CD14-positive monocyte (primary cell): ENCODE measurements around the gene EPHA4. TPM values are rescaled to one million over a fixed set of nuclear protein-coding genes. Genes with fewer than 3 reads are reported as not detected.
A peak's percentile ranks its signal among the peaks of the same experiment; 100 is the strongest.

Experiments used
- DNase-seq, 3 donors: peaks; one replicate each; pipeline ENCODE4 v3.0.0-alpha.2; 2011 to 2022
- H2AFZ ChIP-seq: 2 replicates; pipeline ENCODE4 v1.6.0; 2012; ENCODE audit warnings: mild to moderate bottlenecking, low read depth, low read length, inconsistent platforms; ENCODE audit not compliant: insufficient read depth, poor library complexity, severe bottlenecking
- H3K27ac ChIP-seq, 2 donors: 1 replicate in 1 of 2; 2 replicates in 1 of 2; pipeline ENCODE4 v1.5.1; 2012 to 2013; ENCODE audit warnings: low read length in 2 of 2, control low read depth in 1 of 2, inconsistent platforms in 1 of 2, low read depth in 1 of 2, mild to moderate bottlenecking in 1 of 2
- H3K27me3 ChIP-seq, 2 donors: one replicate each; pipeline versions ENCODE4 v1.6.0 to v1.6.1; 2011 to 2013; ENCODE audit warnings: low read length in 2 of 2; ENCODE audit not compliant: control insufficient read depth in 2 of 2, insufficient read depth in 2 of 2
- H3K36me3 ChIP-seq, 2 donors: replicated peaks in 1 of 2; 1 replicate in 1 of 2; 2 replicates in 1 of 2; pipeline versions ENCODE4 v1.5.1 to v1.6.1; 2012 to 2013; ENCODE audit warnings: low read length in 2 of 2, control low read depth in 1 of 2, inconsistent platforms in 1 of 2, mild to moderate bottlenecking in 1 of 2; ENCODE audit not compliant: insufficient read depth in 2 of 2, control insufficient read depth in 1 of 2
- H3K4me1 ChIP-seq, 2 donors: 1 replicate in 1 of 2; 2 replicates in 1 of 2; pipeline versions ENCODE4 v1.5.1 to v1.6.1; 2012 to 2013; ENCODE audit warnings: low read length in 2 of 2, control low read depth in 1 of 2, inconsistent platforms in 1 of 2, mild to moderate bottlenecking in 1 of 2, moderate library complexity in 1 of 2; ENCODE audit not compliant: insufficient read depth in 2 of 2, control insufficient read depth in 1 of 2
- H3K4me2 ChIP-seq: replicated peaks from 2 replicates; pipeline ENCODE3; 2012; ENCODE audit warnings: low read length, moderate library complexity, mild to moderate bottlenecking; ENCODE audit not compliant: poor library complexity, severe bottlenecking; ENCODE audit errors: extremely low read depth
- H3K4me3 ChIP-seq, 3 experiments: fragments of 200-600 bp in 1 of 3; sonication (generic) in 1 of 3; replicated peaks in 1 of 3; 1 replicate in 2 of 3; 2 replicates in 1 of 3; pipeline ENCODE4 v1.5.1; 2011 to 2013; ENCODE audit warnings: low read length in 3 of 3, mild to moderate bottlenecking in 3 of 3, control low read depth in 2 of 3, low read depth in 2 of 3, inconsistent platforms in 1 of 3, moderate library complexity in 1 of 3
- H3K79me2 ChIP-seq: 2 replicates; pipeline ENCODE4 v1.6.0; 2012; ENCODE audit warnings: mild to moderate bottlenecking, control low read depth, inconsistent platforms, low read length, moderate library complexity; ENCODE audit not compliant: insufficient read depth
- H3K9ac ChIP-seq: 2 replicates; pipeline ENCODE4 v1.6.0; 2017; ENCODE audit warnings: low read length, mild to moderate bottlenecking; ENCODE audit not compliant: insufficient read depth, poor library complexity, severe bottlenecking
- H3K9me3 ChIP-seq, 2 donors: replicated peaks in 1 of 2; 1 replicate in 1 of 2; 2 replicates in 1 of 2; pipeline versions ENCODE4 v1.5.1 to v1.6.1; 2012 to 2013; ENCODE audit warnings: low read length in 2 of 2, control low read depth in 1 of 2; ENCODE audit not compliant: control insufficient read depth in 1 of 2, insufficient read depth in 1 of 2
- H4K20me1 ChIP-seq: 2 replicates; pipeline ENCODE4 v1.6.0; 2012; ENCODE audit warnings: mild to moderate bottlenecking, low read length, control low read depth, moderate library complexity; ENCODE audit not compliant: insufficient read depth
- H3K27ac Mint-ChIP-seq, 7 donors: one replicate each; pipeline ENCODE4 v1.8.0; 2020; ENCODE audit warnings: mild to moderate bottlenecking in 7 of 7, mixed read lengths in 7 of 7, moderate library complexity in 6 of 7, inconsistent platforms in 2 of 7
- H3K27me3 Mint-ChIP-seq, 3 donors: one replicate each; pipeline ENCODE4 v1.8.0; 2021 to 2022; ENCODE audit warnings: low read depth in 3 of 3, mild to moderate bottlenecking in 3 of 3, mixed read lengths in 3 of 3, moderate library complexity in 3 of 3, inconsistent platforms in 1 of 3
- H3K36me3 Mint-ChIP-seq, 2 donors: one replicate each; pipeline ENCODE4 v1.8.0; 2020; ENCODE audit warnings: mixed read lengths in 2 of 2, inconsistent platforms in 1 of 2, mild to moderate bottlenecking in 1 of 2
- H3K4me1 Mint-ChIP-seq: one replicate; pipeline ENCODE4 v1.8.0; 2020; ENCODE audit warnings: mild to moderate bottlenecking, mixed read lengths
- H3K4me3 Mint-ChIP-seq, 2 donors: one replicate each; pipeline ENCODE4 v1.8.0; 2020; ENCODE audit warnings: mild to moderate bottlenecking in 2 of 2, mixed read lengths in 2 of 2, moderate library complexity in 1 of 2
- H3K9me3 Mint-ChIP-seq, 7 donors: one replicate each; pipeline ENCODE4 v1.8.0; 2020 to 2022; ENCODE audit warnings: mixed read lengths in 7 of 7, mild to moderate bottlenecking in 6 of 7, moderate library complexity in 6 of 7, inconsistent platforms in 2 of 7
- CTCF ChIP-seq: fragments of 200-600 bp; IDR thresholded peaks from one replicate; pipeline ENCODE4 v1.8.0; 2022; ENCODE audit warnings: antibody characterized with exemption, mild to moderate bottlenecking
- WGBS: methylation state at CpG from one replicate; pipeline ENCODE4 v1.1.5; 2013; ENCODE audit warnings: missing lambda C conversion rate; ENCODE audit not compliant: insufficient coverage; 5-methylcytosine and 5-hydroxymethylcytosine counted together
- intact Hi-C, 2 donors: fragments of 100-400 bp; cut with micrococcal nuclease; formaldehyde crosslinking; loops; one replicate each; pipeline versions ENCODE4 v1.15.0 to v1.15.1; 2023
- polyA plus RNA-seq, 3 donors: library from polyadenylated mRNA; depleted of rRNA in 1 of 3; unstranded in 2 of 3; stranded (reverse) in 1 of 3; fragments of 300-500 nt in 2 of 3; fragments of >200 nt in 1 of 3; fragmentation: Illumina TruSeq in 2 of 3; gene quantifications; 1 replicate in 2 of 3; 2 replicates in 1 of 3; pipeline ENCODE4 v1.2.3, GENCODE V29; 2012 to 2021

The EPHA4 gene
- polyA plus RNA-seq, 3 donors = 0.15 to 0.31 TPM; not detected in 1

- no peaks in the 10 kb centered on the region for H3K9me3 ChIP-seq
- no peak overlapping the region for H3K27ac ChIP-seq
- no peaks in the 10 kb centered on the region for H3K36me3 ChIP-seq
- no peak overlapping the region for H3K9ac ChIP-seq
- no peaks in the 10 kb centered on the region for H3K79me2 ChIP-seq
- 20% methylated on average over 1 of the region's 3 CpGs for WGBS
- H3K4me1 ChIP-seq = peaks cover 12 to 28% of the 10 kb centered on the region in 2 donors
- intact Hi-C loops = no loop called here
- Mint-ChIP-seq H3K9me3 (no peaks in the 10 kb centered on the region), H3K4me3 (no peak overlapping the region), H3K27me3 (peaks cover 0 to 2% (median 2%) of the 10 kb centered on the region in 3 donors), H3K4me1 (peaks cover 14% of the 10 kb centered on the region), H3K36me3 (no peaks in the 10 kb centered on the region), H3K27ac (no peak overlapping the region)
- no peak overlapping the region for H3K4me2 ChIP-seq
- TF ChIP-seq CTCF = no peak
- no peak overlapping the region for H2AFZ ChIP-seq
- DNase-seq = peak in 1 of 3 donors; percentile 12
- H3K4me3 ChIP-seq = no peak overlapping the region
- H4K20me1 ChIP-seq = no peaks in the 10 kb centered on the region
- H3K27me3 ChIP-seq = no peaks in the 10 kb centered on the region
Observed at GRCh38 chr2:221521233-221521845, 50.8 kb downstream of the EPHA4 start.

- Mint-ChIP-seq H3K4me1 (peaks cover 14% of the 10 kb centered on the region), H3K9me3 (no peaks in the 10 kb centered on the region), H3K27me3 (peaks cover 0 to 2% (median 2%) of the 10 kb centered on the region in 3 donors), H3K36me3 (no peaks in the 10 kb centered on the region), H3K4me3 (no peak overlapping the region), H3K27ac (peak overlapping the region in 1 of 7 donors; percentile 21)
- intact Hi-C loops = no loop called here
- no peak for DNase-seq
- Histone ChIP-seq H3K27me3 (no peaks in the 10 kb centered on the region), H2AFZ (no peak overlapping the region), H3K79me2 (no peaks in the 10 kb centered on the region), H3K4me2 (no peak overlapping the region), H3K4me1 (peaks cover 12 to 28% of the 10 kb centered on the region in 2 donors), H3K9me3 (no peaks in the 10 kb centered on the region), H4K20me1 (no peaks in the 10 kb centered on the region), H3K27ac (no peak overlapping the region), H3K4me3 (no peak overlapping the region), H3K36me3 (no peaks in the 10 kb centered on the region), H3K9ac (no peak overlapping the region)
- no peak for TF ChIP-seq CTCF
- 100% methylated on average over 1 of the region's 7 CpGs for WGBS
Observed at GRCh38 chr2:221518935-221519625, 53.0 kb downstream of the EPHA4 start.
